ENCODE results near the gene TMEM238. TPM values are rescaled to one million over a fixed set of nuclear protein-coding genes. Genes with fewer than 3 reads are reported as not detected.
"Not testable (repeated sequence)": the region's sequence is repeated elsewhere in the genome, so short reads cannot be mapped to it uniquely, and the experiment has no call there.

Gene TMEM238, protein sequence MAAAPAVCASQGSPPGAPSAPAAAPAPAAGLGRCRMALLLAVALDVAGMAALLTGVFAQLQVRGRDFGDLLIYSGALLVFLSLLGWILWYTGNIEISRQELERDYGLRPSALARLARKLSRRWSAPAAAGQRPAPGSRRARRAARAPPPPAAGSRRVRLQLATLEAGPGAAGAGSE
- 1 to 10 TPM in 1 of 3 donors, not detected in 2; 1.0 TPM for polyA plus RNA-seq

DNA sequence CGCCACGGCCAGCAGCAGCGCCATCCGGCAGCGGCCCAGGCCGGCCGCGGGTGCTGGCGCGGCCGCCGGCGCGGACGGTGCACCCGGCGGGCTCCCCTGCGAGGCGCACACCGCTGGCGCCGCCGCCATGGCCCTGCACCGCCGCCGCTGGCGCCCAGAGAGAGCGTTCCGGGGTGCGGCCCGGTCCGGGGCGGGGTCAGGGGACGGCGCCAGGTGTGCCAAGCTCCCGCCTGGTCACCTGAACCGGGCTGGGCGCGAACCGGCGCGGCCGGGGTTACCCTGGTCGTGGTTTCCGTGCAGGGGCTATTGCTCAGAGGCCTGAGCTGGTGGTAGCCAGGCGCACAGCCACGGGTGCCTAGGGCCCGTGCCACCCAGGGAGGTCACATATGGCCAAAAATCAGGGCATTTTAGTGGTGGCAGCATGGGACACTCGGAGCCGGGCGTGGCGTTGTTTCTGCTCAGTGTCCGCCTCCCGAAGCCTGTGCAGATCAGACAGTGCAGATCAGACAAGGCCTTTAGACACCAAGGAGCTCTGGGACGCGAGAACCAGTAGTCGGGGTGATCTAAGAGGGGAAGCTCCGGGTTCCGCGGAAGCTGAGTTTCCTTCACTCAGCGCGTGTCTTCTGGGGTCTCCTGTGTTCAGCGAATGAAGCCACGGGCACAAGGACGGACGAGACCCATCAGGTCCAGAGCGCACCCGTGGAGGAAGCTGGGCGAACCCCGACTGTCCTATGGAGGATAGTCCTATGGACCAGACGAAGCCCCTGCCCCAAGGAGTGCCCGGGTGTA, at the start of gene TMEM238:
TSS of gene TMEM238 (minus strand) at position 162 of the 789 bp plus-strand sequence. CDS start at position 129, 33 bp downstream.
- H3K27ac Mint-ChIP-seq, result peak within 1 kb of the TSS; percentile 96 to 100 (median 98)
- peaks cover 2 to 12% (median 3%) of the 10 kb centered on the region in 3 donors for H3K36me3 Mint-ChIP-seq
- DNase-seq, result peak in 1 of 3 donors; percentile 42
- peaks cover 13 to 22% (median 16%) of the 10 kb centered on the region in 3 donors for H3K27me3 Mint-ChIP-seq (ENCODE audit: low read depth in 3 of 3)
- H3K9me3 Mint-ChIP-seq, result no peaks in the 10 kb centered on the region
- peaks cover 59 to 63% of the 10 kb centered on the region in 2 donors for H3K4me1 Mint-ChIP-seq
- H3K4me3 Mint-ChIP-seq, result peak within 1 kb of the TSS; percentile 94 to 100 (median 98)

- Mint-ChIP-seq H3K4me1 (no peaks in the 10 kb centered on the region), H3K4me3 (no peak overlapping the region), H3K36me3 (no peaks in the 10 kb centered on the region), H3K27me3 (ENCODE audit: low read depth in 3 of 3) (peaks cover 7 to 24% (median 14%) of the 10 kb centered on the region in 3 donors), H3K9me3 (peaks cover 0 to 2% (median 0%) of the 10 kb centered on the region in 6 donors), H3K27ac (no peak overlapping the region)
- DNase-seq, result no peak
Observed at GRCh38 chr19:55433292-55433691, 49.2 kb upstream of the TMEM238 start.

DNA sequence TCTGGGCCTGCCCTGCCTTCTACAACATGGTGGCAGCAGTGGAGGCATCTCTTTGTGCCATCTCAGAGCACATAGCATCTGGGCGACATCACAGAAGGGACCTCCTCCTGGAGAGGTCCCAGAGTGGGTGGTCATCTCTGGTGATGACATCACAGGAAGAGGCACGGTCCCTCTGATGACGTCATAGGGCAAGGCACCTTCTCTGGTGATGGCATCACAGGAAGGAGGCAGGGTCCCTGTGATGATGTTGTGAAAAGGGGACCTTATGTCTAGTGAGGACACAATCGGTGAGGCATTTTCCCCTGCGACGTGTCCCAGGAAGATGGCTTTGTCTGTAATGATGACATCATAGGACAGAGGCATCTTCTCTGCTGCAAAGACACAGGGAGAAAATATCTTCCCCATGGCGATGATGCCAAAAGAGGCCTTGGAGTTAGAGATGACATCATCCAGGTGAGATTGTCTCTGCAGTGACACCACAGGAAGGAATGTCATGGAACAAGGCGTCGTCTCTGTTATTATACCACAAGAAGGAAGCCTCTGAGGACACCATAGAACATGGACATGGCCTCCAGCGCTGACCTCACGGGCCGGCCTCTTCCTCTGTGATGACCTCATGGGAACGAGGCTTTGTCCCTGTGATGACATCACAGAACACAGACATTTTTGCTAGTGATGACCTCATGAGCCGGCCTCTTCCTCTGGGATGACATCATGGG, 48.3 kb upstream of the TMEM238 start:
- Mint-ChIP-seq H3K27me3 (ENCODE audit: low read depth in 3 of 3) (peaks cover 7 to 24% (median 14%) of the 10 kb centered on the region in 3 donors), H3K4me1 (no peaks in the 10 kb centered on the region)
- DNase-seq, result no peak

GRCh38 chr19:55431183-55431582, 47.1 kb upstream of the TMEM238 start:
- Mint-ChIP-seq H3K9me3 (peaks cover 0 to 2% (median 0%) of the 10 kb centered on the region in 6 donors), H3K27ac (no peak overlapping the region), H3K4me3 (no peak overlapping the region), H3K4me1 (no peaks in the 10 kb centered on the region), H3K27me3 (ENCODE audit: low read depth in 3 of 3) (peaks cover 7 to 17% (median 10%) of the 10 kb centered on the region in 3 donors), H3K36me3 (no peaks in the 10 kb centered on the region)
- no peak for DNase-seq

More for the DNA sequence above, 48.3 kb upstream of the TMEM238 start:
- no peak overlapping the region for H3K27ac Mint-ChIP-seq
- peaks cover 0 to 2% (median 0%) of the 10 kb centered on the region in 6 donors for H3K9me3 Mint-ChIP-seq
- H3K4me3 Mint-ChIP-seq, result no peak overlapping the region
- no peaks in the 10 kb centered on the region for H3K36me3 Mint-ChIP-seq

GRCh38 chr19:55426042-55426441, 42.0 kb upstream of the TMEM238 start:
- peaks cover 0 to 2% (median 0%) of the 10 kb centered on the region in 6 donors for H3K9me3 Mint-ChIP-seq
- H3K4me3 Mint-ChIP-seq, result no peak overlapping the region
- DNase-seq, result no peak
- no peak overlapping the region for H3K27ac Mint-ChIP-seq
- peaks cover 3 to 15% (median 8%) of the 10 kb centered on the region in 3 donors for H3K27me3 Mint-ChIP-seq (ENCODE audit: low read depth in 3 of 3)
- H3K36me3 Mint-ChIP-seq, result no peaks in the 10 kb centered on the region
- peaks cover 5 to 7% of the 10 kb centered on the region in 2 donors for H3K4me1 Mint-ChIP-seq

- no peaks in the 10 kb centered on the region for H3K9me3 Mint-ChIP-seq
- DNase-seq, result no peak
- peaks cover 0 to 10% (median 8%) of the 10 kb centered on the region in 3 donors for H3K27me3 Mint-ChIP-seq (ENCODE audit: low read depth in 3 of 3)
- no peak overlapping the region for H3K27ac Mint-ChIP-seq
- no peaks in the 10 kb centered on the region for H3K36me3 Mint-ChIP-seq
- peaks cover 5 to 7% of the 10 kb centered on the region in 2 donors for H3K4me1 Mint-ChIP-seq
- H3K4me3 Mint-ChIP-seq, result no peak overlapping the region
Observed at GRCh38 chr19:55424518-55424917, 40.4 kb upstream of the TMEM238 start.

GRCh38 chr19:55423225-55424005, 39.3 kb upstream of the TMEM238 start:
- Mint-ChIP-seq H3K9me3 (no peaks in the 10 kb centered on the region), H3K27me3 (ENCODE audit: low read depth in 3 of 3) (peaks cover 0 to 10% (median 9%) of the 10 kb centered on the region in 3 donors), H3K36me3 (no peaks in the 10 kb centered on the region), H3K4me1 (peaks cover 5 to 7% of the 10 kb centered on the region in 2 donors), H3K4me3 (no peak overlapping the region), H3K27ac (no peak overlapping the region)
- DNase-seq, result no peak

DNA sequence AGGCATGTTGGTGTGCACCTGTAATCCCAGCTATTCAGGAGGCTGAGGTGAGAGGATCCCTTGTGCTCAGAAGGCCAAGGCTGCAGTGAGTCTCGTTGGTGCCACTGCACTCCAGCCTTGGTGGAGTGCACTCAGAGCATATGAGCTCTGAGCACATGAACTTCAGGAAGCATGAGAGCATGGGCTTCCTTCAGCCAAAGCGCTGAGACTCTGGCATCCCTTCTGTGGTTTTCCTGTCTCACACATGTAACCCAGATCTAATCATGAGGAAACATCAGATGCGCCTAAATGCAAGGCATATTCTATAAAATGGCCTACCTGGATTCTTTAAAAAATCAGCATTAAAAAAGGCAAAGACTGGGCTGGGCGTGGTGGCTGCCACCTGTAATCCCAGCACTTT, 37.2 kb upstream of the TMEM238 start:
- Mint-ChIP-seq H3K27me3 (ENCODE audit: low read depth in 3 of 3) (peaks cover 2 to 18% (median 10%) of the 10 kb centered on the region in 3 donors), H3K27ac (peak overlapping the region in 1 of 6 donors; percentile 79)
- H3K4me3 Mint-ChIP-seq, H3K4me1 Mint-ChIP-seq, H3K36me3 Mint-ChIP-seq, H3K9me3 Mint-ChIP-seq: not testable (repeated sequence)
- peak; percentile 25 to 31 (median 26) for DNase-seq

GRCh38 chr19:55419624-55420236, 35.6 kb upstream of the TMEM238 start:
- peaks cover 5 to 7% of the 10 kb centered on the region in 2 donors for H3K4me1 Mint-ChIP-seq
- no peak for DNase-seq
- no peaks in the 10 kb centered on the region for H3K9me3 Mint-ChIP-seq
- peak overlapping the region in 1 of 6 donors; percentile 53 for H3K27ac Mint-ChIP-seq
- no peaks in the 10 kb centered on the region for H3K36me3 Mint-ChIP-seq
- no peak overlapping the region for H3K4me3 Mint-ChIP-seq
- H3K27me3 Mint-ChIP-seq (ENCODE audit: low read depth in 3 of 3), result peaks cover 2 to 18% (median 10%) of the 10 kb centered on the region in 3 donors

DNA sequence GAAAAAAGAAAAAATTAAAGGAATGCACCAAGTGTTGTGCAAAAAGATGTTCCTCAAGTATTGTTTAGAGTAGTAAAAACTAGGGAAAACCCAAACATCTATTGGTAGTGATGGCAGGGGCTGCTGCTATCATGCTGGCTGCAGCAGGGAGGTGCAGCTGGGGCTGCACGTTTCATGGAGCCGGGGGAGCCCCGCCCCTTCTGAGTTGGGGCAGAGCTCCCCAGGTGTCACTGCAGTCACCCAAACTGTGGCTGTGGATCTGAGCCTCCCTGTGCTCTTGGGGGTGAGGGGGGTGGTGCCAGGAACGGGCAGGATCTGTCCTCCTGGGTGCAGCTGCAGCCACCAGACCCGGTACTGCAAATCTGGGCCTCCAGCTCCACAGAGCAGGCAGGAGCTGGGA, 35.0 kb upstream of the TMEM238 start:
- no peaks in the 10 kb centered on the region for H3K9me3 Mint-ChIP-seq
- peaks cover 5 to 7% of the 10 kb centered on the region in 2 donors for H3K4me1 Mint-ChIP-seq
- no peak overlapping the region for H3K4me3 Mint-ChIP-seq
- peaks cover 2 to 21% (median 10%) of the 10 kb centered on the region in 3 donors for H3K27me3 Mint-ChIP-seq (ENCODE audit: low read depth in 3 of 3)
- H3K27ac Mint-ChIP-seq, result no peak overlapping the region
- DNase-seq, result no peak
- no peaks in the 10 kb centered on the region for H3K36me3 Mint-ChIP-seq

GRCh38 chr19:55418185-55418584, 34.1 kb upstream of the TMEM238 start:
- H3K27ac Mint-ChIP-seq, result peak overlapping the region in 1 of 6 donors; percentile 49

GRCh38 chr19:55410168-55410567, 26.1 kb upstream of the TMEM238 start:
- H3K27me3 Mint-ChIP-seq (ENCODE audit: low read depth in 3 of 3), result peaks cover 11 to 18% (median 15%) of the 10 kb centered on the region in 3 donors
- H3K36me3 Mint-ChIP-seq, result peaks cover 0 to 13% (median 5%) of the 10 kb centered on the region in 3 donors
- no peaks in the 10 kb centered on the region for H3K9me3 Mint-ChIP-seq

More at GRCh38 chr19:55418185-55418584, 34.1 kb upstream of the TMEM238 start:
- Mint-ChIP-seq H3K9me3 (no peaks in the 10 kb centered on the region), H3K4me3 (no peak overlapping the region), H3K4me1 (peaks cover 5 to 7% of the 10 kb centered on the region in 2 donors), H3K36me3 (no peaks in the 10 kb centered on the region), H3K27me3 (ENCODE audit: low read depth in 3 of 3) (peaks cover 2 to 17% (median 10%) of the 10 kb centered on the region in 3 donors)
- peak; percentile 33 to 57 (median 39) for DNase-seq

More at GRCh38 chr19:55410168-55410567, 26.1 kb upstream of the TMEM238 start:
- peak overlapping the region in 1 of 5 donors; percentile 92 for H3K4me3 Mint-ChIP-seq
- H3K27ac Mint-ChIP-seq, result peak overlapping the region in 2 of 6 donors; percentile 34 to 47
- no peak for DNase-seq
- peaks cover 27 to 34% of the 10 kb centered on the region in 2 donors for H3K4me1 Mint-ChIP-seq

Measured in immature natural killer cell (primary cell).